Keratinocyte (primary cell): ENCODE measurements around the gene GTF2A1L. TPM values are rescaled to one million over a fixed set of nuclear protein-coding genes. Genes with fewer than 3 reads are reported as not detected.

Experiments used
- DNase-seq: peaks from one replicate; pipeline ENCODE4 v3.0.0-alpha.2; 2011; ENCODE audit warnings: low read depth, missing footprints, low spot score
- FAIRE-seq: peaks from 2 replicates; lab custom pipeline; 2011; peaks lifted over from hg19 to GRCh38; lab: Jason Lieb, UNC
- H2AFZ ChIP-seq: 2 replicates; pipeline ENCODE4 v1.6.0; 2012; ENCODE audit warnings: low read length, control low read depth, inconsistent platforms; ENCODE audit not compliant: control insufficient read depth
- H3K27ac ChIP-seq: 2 replicates; pipeline ENCODE4 v1.5.1; 2011; ENCODE audit warnings: low read length; ENCODE audit not compliant: control insufficient read depth, insufficient read depth
- H3K27me3 ChIP-seq: 3 replicates; pipeline ENCODE4 v1.6.0; 2011; ENCODE audit warnings: low read length; ENCODE audit not compliant: control insufficient read depth, insufficient read depth; ENCODE audit errors: extremely low read depth
- H3K36me3 ChIP-seq, 2 experiments: 2 replicates in 1 of 2; 3 replicates in 1 of 2; pipeline ENCODE4 v1.5.1; 2011; ENCODE audit warnings: low read length in 2 of 2, mild to moderate bottlenecking in 1 of 2; ENCODE audit not compliant: control insufficient read depth in 2 of 2, insufficient read depth in 2 of 2; ENCODE audit errors: extremely low read depth in 1 of 2
- H3K4me1 ChIP-seq: 3 replicates; pipeline ENCODE4 v1.5.1; 2011; ENCODE audit warnings: low read length; ENCODE audit not compliant: control insufficient read depth, insufficient read depth; ENCODE audit errors: extremely low read depth
- H3K4me2 ChIP-seq: 3 replicates; pipeline ENCODE4 v1.6.0; 2011; ENCODE audit warnings: low read depth, low read length; ENCODE audit not compliant: control insufficient read depth, insufficient read depth; ENCODE audit errors: extremely low read depth
- H3K4me3 ChIP-seq, 3 experiments: fragments of 200-600 bp in 1 of 3; sonication (generic) in 1 of 3; 2 replicates in 2 of 3; 3 replicates in 1 of 3; pipeline ENCODE4 v1.5.1; 2011 to 2016; ENCODE audit warnings: low read length in 3 of 3, mild to moderate bottlenecking in 3 of 3, control low read depth in 2 of 3, inconsistent platforms in 1 of 3, low read depth in 1 of 3, mixed read lengths in 1 of 3, mixed run types in 1 of 3, moderate library complexity in 1 of 3; ENCODE audit not compliant: control insufficient read depth in 2 of 3, insufficient read depth in 2 of 3; ENCODE audit errors: extremely low read depth in 1 of 3
- H3K79me2 ChIP-seq: 2 replicates; pipeline ENCODE4 v1.6.0; 2012; ENCODE audit warnings: low read length; ENCODE audit not compliant: control insufficient read depth, insufficient read depth
- H3K9ac ChIP-seq: 3 replicates; pipeline ENCODE4 v1.6.0; 2011; ENCODE audit warnings: low read length; ENCODE audit not compliant: control insufficient read depth, insufficient read depth; ENCODE audit errors: extremely low read depth
- H3K9me1 ChIP-seq: 3 replicates; pipeline ENCODE4 v1.6.0; 2011; ENCODE audit warnings: low read length; ENCODE audit not compliant: control insufficient read depth, insufficient read depth; ENCODE audit errors: extremely low read depth
- H3K9me3 ChIP-seq: 2 replicates; pipeline ENCODE4 v1.5.1; 2012; ENCODE audit warnings: low read depth, low read length; ENCODE audit not compliant: control insufficient read depth
- H4K20me1 ChIP-seq: 3 replicates; pipeline ENCODE4 v1.6.0; 2011; ENCODE audit warnings: low read length; ENCODE audit not compliant: control insufficient read depth, insufficient read depth; ENCODE audit errors: extremely low read depth
- CTCF ChIP-seq, 3 experiments: IDR thresholded peaks in 1 of 3; conservative IDR thresholded peaks in 1 of 3; optimal IDR thresholded peaks in 1 of 3; 2 replicates in 2 of 3; 3 replicates in 1 of 3; pipeline versions ENCODE3 to v1.5.1; 2011; ENCODE audit warnings: low read length in 3 of 3, mild to moderate bottlenecking in 3 of 3, moderate library complexity in 2 of 3, control low read depth in 1 of 3, inconsistent platforms in 1 of 3; ENCODE audit not compliant: insufficient read depth in 2 of 3; ENCODE audit errors: extremely low read depth in 1 of 3
- EZH2 ChIP-seq: IDR thresholded peaks from one replicate; pipeline ENCODE4 v1.6.1; 2012; ENCODE audit warnings: inconsistent platforms, mild to moderate bottlenecking, low read length, moderate library complexity
- dilution Hi-C: fragments of 300-500 bp; cut with MboI; formaldehyde crosslinking; loops from one replicate; pipeline ENCODE4 v1.7.0; 2020; ENCODE audit warnings: low sequenced_read_pairs; ENCODE audit not compliant: extremely low pct_ligation_motif_present
- polyA plus RNA-seq, 5 experiments: library from polyadenylated mRNA; depleted of rRNA in 3 of 5; stranded (reverse) in 3 of 5; stranded (forward) in 1 of 5; unstranded in 1 of 5; fragments of >200 nt; gene quantifications; 1 replicate in 1 of 5; 2 replicates in 3 of 5; 3 replicates in 1 of 5; pipeline versions ENCODE4 v1.2.1 to v1.2.3, GENCODE V29; 2011 to 2012; ENCODE audit warnings: missing spikeins in 2 of 5, low read depth in 1 of 5, low replicate concordance in 1 of 5

The GTF2A1L gene
- polyA plus RNA-seq, 1 donor (not counting 4 experiments of a cell fraction or from before 2014, with no cell fraction given) = not detected

GRCh38 chr2:48668992-48669391 lies 51.3 kb downstream of the GTF2A1L start:
- DNase-seq (no peak), FAIRE-seq (no peak)
- no peak overlapping the region for H3K9ac ChIP-seq
- no peaks in the 10 kb centered on the region for H3K79me2 ChIP-seq
- no peaks in the 10 kb centered on the region for H3K27me3 ChIP-seq
- dilution Hi-C loops = no loop called here
- H3K9me3 ChIP-seq = no peaks in the 10 kb centered on the region
- H3K27ac ChIP-seq = no peak overlapping the region
- TF ChIP-seq EZH2 = no peak
- TF ChIP-seq CTCF (optimal IDR thresholded peaks at IDR 0.05 in 1 of 3, IDR thresholded peaks at IDR 0.05 in 1 of 3, conservative IDR thresholded peaks at IDR 0.05 in 1 of 3; ENCODE audit: extremely low read depth in 1 of 3, insufficient read depth in 2 of 3, low read length in 3 of 3) = no peak
- H3K4me1 ChIP-seq = no peaks in the 10 kb centered on the region
- H3K4me2 ChIP-seq = no peak overlapping the region
- H3K4me3 ChIP-seq = no peak overlapping the region
- no peaks in the 10 kb centered on the region for H4K20me1 ChIP-seq
- H3K36me3 ChIP-seq = no peaks in the 10 kb centered on the region
- no peaks in the 10 kb centered on the region for H3K9me1 ChIP-seq
- H2AFZ ChIP-seq = no peak overlapping the region

DNA sequence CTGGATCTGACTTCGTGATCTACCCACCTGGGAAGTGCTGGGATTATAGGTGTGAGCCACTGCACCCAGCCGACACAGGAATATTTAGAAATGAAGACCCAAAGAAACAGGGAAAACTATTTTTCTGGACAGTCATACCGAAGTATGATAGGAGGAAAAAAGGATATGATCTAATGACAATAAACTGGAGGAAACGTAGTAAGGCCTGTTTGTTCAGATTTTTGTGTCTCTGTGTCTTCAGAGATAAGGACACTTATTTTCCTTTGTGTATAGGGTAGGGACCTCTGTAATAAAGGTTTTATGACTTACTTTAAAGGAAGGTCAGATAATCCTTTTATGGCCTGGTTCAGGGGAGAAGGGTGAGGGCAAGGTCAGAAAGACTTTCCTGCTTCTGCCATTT lies 55.9 kb downstream of the GTF2A1L start:
- no peak overlapping the region for H2AFZ ChIP-seq
- H3K4me2 ChIP-seq = no peak overlapping the region

More for the DNA sequence above, 55.9 kb downstream of the GTF2A1L start:
- no peak overlapping the region for H3K27ac ChIP-seq
- no peaks in the 10 kb centered on the region for H3K36me3 ChIP-seq
- no peaks in the 10 kb centered on the region for H4K20me1 ChIP-seq
- H3K79me2 ChIP-seq = no peaks in the 10 kb centered on the region
- dilution Hi-C loops = no loop called here
- H3K4me3 ChIP-seq = no peak overlapping the region
- H3K9ac ChIP-seq = no peak overlapping the region
- DNase-seq (no peak), FAIRE-seq (no peak)
- H3K4me1 ChIP-seq = no peaks in the 10 kb centered on the region
- no peaks in the 10 kb centered on the region for H3K9me1 ChIP-seq
- H3K27me3 ChIP-seq = no peaks in the 10 kb centered on the region
- TF ChIP-seq EZH2 (no peak), CTCF (optimal IDR thresholded peaks at IDR 0.05 in 1 of 3, IDR thresholded peaks at IDR 0.05 in 1 of 3, conservative IDR thresholded peaks at IDR 0.05 in 1 of 3; ENCODE audit: extremely low read depth in 1 of 3, insufficient read depth in 2 of 3, low read length in 3 of 3) (no peak)
- no peaks in the 10 kb centered on the region for H3K9me3 ChIP-seq
